CD4-positive, alpha-beta T cell treated with Interleukin-17A for 4 hours (primary cell): ENCODE measurements around the gene BTG2.

Experiments used
- DNase-seq: peaks from one replicate; pipeline ENCODE4 v3.0.0-alpha.2; 2020; ENCODE audit warnings: mixed read lengths

BTG2 gene

DNA sequence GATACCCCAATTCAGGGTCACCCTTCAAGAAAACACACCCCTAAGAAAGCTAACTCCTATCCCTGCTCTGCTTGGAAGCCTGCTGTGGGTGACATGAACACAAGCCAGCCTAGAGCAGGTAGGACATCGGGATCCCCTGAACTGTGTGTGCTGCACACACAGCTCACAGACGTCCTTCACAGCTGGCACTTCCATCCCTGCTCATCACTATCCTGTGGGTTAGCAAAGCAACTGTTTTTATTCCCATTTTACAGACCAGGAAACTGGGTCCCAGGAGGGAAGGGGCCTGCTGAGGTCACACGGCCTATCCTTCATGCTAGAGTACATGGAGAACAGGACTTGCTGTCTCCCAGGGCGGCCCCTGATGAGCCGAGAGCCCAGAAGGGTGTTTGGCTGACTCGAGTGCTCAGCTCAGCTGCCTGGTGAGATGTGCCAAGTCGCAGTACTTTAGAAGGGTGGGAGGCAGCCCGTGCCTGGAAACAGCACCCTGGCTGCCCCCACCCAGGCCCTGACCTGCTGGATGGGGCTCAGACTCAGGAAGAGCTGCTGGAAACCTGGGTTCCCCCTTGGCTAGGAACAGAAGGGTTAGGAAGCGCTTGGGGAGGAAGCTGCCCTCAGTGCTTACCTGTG lies 28.3 kb upstream of the BTG2 start:
- DNase-seq: peak; percentile 48

DNA sequence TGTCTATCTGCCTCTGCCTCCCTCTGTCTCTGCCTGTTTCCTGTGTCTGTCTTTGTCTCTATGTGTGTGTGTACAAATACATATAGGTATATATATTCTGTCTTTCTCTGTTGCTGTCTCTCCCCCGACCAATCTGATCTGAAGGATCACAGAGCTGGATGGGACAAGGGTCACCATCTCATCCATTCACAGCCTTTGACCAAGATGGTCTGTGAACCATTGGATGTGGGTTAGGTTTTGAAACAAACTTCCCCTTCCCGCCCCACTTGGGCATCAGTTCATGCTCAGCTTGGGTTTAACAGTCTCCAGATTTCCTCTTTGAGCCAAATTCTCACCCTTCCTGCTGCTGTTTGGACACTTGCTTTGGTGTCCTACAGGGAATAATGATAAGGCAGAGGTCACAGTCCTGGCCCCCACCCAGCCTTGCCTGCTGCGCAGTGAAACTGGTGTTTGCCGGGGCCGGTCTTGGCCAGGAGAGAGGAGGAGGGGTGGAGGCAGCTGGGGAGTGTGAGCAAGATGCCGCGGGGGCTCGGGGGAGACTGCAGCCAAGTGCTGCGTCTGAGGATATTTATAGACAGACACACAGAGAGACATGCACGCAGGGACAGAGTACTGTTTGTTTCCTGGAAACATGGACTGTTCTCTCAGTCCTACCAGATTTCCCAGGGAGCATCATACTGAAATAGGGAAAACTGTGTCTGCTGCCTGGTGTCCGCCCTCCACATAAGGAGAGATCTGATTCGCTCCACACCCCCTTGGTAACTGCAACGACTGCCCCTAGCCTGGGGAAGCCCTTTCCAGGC lies 27.0 kb upstream of the BTG2 start:
- peak; percentile 60 for DNase-seq

DNA sequence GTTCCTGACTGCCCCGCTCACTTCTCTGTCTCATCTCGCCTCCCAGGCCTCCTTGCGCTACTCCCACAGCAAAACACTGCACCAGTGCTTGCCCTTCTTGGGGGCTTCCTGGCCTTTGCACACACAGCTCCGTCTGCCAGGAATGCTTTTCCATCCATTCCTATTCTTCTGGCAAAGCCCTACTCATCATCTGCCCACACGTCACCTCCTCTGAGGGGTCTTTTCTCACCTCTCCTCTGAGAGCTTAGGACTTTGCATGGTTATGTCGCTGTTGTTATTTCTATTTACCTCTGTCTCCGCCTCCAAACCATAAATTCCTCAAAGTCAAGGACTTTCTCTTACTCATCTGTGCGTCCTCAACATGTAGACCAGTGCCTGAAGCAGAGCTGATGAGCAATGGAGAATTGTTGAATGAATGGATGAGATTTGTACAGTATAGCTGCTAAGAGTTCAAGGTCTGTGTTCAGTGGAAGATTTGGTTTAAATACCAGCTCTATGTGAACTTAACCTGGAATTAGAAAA lies 26.4 kb upstream of the BTG2 start:
- no peak for DNase-seq

DNA sequence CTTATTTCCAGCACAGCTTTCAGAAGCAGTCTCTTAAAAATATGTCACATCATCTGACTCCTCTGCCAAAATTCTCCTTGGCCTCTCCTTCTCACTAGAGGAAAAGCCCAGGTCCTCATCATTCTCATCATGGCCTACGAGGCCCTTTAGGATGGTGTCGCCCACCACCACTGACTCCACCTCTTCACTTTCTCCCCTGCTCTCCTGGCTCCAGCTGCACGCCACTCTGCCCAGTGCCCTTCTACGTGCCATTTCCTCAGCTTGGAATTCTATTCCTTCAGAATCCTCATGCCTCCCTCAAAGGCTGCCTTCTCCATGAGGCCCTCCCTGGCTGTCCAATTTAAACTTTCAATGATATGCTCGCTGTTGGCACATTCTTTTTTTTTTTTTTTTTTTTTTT lies 25.3 kb upstream of the BTG2 start:
- no peak for DNase-seq

DNA sequence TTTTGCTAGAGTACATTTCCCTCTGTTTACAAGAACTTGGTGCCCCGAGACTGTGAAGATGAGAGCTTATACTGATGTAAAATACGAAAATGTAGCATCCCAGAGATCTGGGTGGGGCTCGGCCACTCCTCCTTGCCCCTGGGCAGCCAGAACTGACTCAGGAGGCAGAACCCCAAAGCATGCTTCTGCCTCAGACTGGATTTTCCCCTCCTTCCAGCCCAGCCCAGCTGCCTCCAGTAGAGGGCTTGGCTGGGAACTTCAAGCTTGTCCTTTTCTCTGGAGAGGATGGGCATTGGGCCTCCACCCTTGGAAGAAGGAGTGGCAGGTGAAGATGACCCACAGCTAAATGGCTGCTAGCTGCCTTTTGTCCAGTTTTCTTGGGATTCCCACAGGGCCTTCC lies 24.3 kb upstream of the BTG2 start:
- no peak for DNase-seq

DNA sequence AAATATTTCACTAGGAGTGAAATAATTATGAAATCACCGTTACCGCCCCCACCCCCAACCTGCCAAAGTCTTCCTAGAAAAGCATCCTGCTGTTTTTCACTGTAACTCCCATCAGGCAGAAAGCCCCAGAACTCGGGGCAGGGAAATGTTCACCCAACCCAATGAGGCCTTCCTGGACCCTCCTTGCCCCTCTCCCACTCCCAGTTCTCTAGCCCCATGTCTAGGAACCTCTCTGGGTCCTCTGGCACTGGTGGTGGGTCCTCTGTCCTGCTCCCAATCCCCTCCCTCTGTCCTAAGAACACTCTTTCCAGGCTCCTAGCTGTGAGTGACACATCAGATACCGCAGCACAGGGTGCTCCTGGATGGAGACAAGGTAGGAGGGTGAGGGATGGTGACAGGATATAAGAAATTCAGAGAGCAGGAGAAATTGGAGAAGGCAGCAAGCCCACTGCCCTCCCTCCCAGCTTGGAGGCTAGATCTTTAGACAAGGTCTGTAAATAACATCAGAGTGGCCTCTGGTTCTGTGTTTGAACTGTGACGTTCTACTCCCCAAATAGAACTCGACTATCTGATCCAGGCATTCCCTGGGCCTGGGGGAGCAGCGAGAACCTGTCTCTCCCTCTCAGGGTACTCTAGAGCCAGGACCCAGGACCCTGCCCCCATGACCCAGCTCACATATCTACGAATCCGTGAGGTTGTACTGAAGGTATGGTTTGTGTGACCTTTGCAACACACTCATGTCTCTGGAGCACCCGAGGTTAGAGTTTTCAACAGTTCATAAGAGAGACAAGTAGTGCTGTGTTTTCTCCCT lies 23.3 kb upstream of the BTG2 start:
- no peak for DNase-seq

DNA sequence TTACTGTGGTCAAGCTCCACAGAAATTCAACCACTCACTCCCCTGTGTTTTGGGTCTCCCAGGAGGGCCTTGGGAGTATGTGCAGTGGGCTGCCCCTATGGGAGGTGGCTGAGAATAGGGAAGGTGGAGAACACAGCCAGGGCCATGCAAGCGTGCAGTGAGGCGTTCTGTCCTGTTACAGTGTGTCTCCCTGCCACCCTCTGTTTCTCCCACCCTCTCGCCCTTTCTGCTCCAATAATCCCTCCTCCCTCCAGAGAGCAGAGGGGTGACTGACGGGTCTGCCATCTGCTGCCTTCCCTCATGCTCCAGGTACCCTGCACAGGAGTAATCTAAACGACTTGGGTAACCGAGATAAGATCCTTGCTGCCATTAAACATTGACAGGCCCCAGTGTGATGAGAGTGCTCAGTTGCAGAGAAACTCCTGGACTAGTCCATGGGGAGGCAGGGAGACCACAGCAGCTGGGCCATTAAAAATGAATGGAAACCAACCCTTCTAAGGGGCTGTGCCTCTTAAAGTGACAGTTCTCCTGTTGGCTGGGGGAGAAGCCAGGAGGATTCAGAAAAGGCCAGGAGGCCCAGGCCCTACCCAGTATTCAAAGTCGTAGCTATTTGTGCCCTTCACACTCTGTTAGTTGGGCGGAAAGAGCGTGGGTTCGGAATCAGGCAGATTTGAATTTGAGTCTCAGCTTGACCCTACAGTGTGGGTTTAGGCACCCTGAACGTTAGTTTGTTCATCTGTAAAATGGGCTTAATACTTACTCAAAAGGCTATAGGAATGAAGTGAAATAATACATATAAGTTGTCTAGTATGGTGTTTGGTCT lies 22.4 kb upstream of the BTG2 start:
- no peak for DNase-seq

DNA sequence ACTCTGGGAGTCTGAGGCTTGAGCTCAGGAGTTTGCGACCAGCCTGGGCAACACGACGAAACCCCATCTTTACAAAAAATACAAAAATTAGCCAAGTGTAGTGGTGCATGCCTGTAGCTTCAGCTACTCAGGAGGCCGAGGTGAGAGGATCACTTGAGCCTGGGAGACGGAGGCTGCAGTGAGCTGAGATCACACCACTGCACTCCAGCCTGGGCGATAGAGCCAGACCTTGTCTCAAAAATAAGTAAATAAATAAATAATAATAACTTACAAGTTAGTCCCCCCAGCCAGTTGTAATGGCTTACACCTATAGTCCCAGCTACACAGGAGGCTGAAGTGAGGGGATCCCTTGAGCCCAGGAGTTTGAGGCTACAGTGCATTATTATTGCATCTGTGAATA lies 21.7 kb upstream of the BTG2 start:
- no peak for DNase-seq

DNA sequence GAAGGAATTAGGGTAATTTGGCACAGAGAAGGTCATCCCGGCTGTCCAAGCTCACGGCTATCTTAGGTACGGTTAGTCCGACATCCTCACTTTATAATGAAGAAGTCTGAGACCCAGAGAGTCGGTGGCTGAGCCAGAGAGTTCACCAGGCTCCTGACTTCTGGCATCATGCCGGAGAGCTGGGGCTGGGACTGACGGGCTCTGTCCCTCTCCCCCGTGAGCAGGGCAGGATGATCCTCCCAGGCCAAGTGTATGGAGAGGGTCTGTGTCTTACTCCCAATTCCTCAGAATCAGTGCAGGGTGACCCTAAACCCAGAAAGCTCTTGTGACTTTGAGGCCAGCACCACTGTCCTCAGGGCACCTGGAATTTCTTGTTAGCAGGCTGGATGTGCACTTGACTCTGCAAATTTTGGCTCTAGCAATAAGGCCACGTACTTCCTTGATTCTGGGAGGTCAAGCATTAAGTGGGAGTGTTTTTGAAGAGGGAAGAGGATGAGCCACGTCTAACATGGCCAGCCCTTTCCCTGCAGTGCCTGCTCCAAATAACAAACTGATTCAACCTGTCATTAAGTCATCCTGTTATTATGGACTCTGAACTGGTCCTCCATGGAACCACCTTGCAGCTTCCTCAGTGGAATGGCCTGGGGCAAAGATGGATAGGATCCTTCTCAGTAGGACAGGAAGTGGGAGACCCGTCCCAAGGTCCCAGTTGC lies 20.8 kb upstream of the BTG2 start:
- no peak for DNase-seq

DNA sequence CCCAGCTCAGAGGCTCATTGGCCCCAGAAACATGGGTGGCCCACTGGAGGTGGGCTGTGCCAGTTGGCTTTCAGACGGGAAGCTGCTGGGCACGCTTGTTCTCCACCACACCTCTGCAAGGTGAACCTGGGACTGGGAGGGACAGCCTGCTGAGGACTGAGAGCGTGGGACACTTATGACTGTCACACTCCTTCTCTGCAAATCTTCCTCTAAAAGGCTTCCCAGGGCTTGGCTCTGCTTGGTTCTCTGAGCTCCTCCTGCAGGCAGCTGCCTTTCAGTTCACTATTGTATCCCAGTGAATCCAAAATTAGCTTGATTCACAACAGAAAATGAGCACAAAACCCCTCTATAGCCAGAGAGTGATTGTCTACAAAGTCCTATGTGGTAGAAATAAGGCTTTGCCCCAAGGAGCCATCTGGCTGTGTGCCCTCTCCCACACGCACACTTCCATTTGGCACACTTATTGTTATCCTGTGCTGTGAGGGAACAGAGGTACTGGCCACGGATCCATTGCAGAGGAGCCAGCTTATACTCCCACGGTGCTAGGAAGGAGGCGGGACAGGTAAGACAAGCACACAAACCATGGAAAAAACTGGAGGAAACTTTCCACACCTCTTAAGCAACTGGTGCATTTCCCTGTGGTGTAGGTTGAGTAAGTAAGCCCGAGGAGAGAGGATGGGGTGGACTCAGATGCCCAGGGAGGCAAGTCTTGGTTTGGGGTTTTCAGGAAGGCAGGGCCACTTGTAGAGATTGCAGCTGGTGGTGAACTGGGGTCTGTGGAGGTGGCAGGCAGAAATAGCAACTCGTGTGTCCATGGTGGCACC lies 18.9 kb upstream of the BTG2 start:
- no peak for DNase-seq

DNA sequence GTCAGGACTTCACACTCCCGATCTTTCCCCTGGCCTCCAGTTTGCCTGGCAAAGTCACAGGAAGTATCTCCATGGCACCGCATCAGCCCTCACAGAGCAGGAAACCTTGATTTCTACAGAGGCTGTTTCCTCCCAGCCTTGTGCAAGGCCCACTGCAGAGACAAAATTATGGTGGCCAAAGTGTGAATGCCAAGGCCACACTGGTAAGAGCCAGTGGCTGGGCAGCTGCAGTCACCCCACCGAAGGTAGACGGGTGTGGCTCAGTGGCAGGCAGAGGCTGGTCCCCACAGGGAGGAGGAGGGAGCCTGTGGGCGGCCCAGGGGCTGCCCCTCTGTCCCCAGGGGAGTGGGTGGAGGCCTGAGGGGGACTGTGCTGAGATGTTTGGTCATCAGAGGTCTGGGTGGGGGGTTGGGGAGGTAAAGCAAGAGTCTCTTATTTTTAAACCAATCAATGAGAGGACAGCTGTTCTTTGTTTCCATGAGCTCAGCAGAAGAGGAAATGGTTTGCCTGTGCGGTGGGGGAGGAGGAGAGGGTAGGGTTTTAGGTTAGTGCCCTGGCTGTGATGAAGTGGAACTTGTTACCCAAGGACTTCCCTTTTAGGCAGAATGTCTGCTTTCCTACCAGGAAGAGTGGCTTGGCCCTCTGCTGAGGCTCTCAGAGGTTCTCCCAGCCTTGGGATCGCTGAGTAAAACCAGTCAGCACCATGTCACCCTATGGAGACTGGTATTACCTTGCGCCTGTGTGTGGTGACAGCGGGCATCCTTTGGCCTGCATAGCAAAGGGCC lies 18.0 kb upstream of the BTG2 start:
- DNase-seq: peak; percentile 76

DNA sequence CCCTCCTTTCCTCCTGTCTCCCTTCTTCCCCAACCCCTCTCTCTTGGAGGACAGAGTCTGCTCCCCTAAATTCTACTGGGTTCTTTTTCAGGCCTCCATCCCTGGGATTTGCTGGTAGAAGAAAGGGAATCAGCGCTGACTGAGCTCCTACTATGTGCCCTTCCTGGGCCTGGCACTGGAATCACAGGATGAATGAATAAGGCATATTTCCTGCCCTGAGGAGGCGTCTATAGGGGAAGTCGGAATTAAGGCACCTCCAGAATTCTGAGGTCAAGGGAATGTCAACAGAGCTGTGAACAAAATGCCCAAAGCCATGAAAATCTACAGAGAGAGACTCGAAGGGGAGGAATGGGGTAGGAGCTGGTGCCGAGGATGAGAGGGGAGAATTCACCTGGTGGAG lies 17.4 kb upstream of the BTG2 start:
- DNase-seq: no peak

DNA sequence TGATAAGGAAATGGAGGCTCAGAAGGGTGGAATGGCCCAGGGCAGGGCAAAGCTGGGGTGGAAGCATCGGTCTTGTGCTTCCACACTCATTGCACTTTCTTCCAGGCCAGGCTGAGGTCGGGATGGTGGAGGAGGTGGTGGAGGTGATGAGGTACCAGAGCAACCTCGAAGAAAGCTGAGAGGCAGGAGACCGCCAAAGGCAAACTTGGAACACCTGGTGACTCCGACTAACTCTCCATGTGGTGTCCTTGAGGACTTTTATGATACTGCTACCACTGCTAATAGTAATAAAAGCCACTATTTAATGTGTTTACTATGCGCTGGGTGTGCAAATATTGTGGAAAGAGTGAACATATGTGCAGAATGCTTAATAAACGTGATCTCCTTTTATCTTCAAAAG lies 16.9 kb upstream of the BTG2 start:
- DNase-seq: no peak

DNA sequence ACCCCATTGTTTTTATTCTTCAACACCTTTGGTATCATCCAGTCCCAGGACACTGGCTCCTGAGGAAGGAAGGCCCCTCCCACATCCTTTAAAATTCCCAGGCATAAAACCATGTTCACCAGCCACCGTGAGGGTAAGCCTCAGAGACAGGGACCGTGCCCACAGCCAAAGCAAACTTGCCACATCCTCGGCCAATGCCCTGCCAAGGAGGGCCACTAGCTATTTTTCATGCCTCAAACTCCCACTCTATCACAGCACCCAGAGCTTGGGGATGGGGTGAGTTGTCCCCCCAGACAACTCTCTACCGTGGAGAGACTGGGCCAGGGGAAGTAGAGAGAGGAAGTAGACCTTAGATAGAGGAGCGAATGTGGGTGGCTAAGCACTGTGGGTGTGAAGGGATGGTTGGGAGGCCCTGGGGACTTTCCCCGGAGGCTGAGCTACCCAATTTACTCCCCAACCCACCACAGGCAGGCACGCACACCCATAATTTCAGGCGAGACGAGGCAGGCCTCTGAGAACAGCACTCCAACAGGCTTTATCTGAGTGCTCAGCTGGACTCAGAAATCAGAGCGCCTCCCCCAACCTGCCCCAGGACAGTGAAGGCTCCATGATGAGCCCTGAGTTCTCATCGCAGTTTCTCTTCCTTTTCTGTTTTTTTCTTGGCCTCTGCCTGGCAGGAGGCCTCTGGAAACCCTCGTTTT lies 15.9 kb upstream of the BTG2 start:
- DNase-seq: peak; percentile 88

DNA sequence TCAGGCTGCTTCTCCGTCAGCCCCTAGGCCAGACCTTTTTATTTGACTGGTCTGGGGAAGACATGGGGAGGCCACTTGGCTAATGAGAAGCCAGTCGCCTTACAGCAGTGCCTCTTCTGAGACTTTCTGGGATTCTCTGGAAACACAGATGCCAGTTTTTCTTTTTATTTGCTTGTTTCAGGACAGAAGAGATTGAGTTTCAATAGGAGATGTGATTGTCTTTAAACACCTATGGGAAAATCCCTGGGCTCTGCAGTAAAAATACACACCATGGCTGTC lies 15.4 kb upstream of the BTG2 start:
- DNase-seq: no peak

DNA sequence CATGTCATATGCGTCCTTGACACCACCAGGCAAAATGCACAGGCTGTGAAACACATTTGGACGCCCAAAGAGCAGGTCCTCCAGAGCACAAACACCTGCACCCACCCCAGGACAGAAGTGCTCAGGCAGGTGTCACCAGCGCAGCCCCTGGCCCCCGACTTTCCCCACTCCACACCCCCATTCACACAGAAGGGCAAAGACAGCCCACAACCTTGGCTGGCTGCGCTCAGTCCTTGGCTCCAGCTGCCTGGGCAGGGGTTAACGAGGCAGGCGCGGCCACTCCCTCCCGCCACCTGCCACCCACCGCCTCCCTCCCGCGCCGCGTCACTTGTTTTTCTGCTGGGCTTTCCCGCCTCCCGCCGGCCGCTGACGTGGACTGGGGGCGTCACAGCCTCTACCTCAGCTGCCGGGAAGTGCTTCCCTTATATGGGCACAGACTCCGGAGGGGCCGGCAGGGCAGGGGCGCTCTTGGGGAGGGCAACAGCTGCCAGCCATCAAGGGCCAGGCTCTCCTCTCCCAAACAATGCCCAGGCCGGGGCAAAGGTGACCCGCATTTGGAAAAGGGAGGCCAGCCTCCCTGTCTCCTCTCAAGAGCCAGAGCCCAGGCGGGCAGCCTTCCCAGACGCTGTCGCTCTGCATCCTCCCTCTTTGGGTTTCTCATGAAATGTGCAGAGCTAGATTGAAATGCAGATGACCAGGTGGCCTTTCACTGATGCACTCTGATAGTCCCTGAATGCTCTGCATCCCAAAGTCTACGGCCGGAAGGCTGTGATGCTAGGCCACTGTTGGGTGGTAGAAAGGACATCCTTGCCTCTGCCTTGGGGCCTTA lies 14.8 kb upstream of the BTG2 start:
- peak; percentile 98 for DNase-seq

DNA sequence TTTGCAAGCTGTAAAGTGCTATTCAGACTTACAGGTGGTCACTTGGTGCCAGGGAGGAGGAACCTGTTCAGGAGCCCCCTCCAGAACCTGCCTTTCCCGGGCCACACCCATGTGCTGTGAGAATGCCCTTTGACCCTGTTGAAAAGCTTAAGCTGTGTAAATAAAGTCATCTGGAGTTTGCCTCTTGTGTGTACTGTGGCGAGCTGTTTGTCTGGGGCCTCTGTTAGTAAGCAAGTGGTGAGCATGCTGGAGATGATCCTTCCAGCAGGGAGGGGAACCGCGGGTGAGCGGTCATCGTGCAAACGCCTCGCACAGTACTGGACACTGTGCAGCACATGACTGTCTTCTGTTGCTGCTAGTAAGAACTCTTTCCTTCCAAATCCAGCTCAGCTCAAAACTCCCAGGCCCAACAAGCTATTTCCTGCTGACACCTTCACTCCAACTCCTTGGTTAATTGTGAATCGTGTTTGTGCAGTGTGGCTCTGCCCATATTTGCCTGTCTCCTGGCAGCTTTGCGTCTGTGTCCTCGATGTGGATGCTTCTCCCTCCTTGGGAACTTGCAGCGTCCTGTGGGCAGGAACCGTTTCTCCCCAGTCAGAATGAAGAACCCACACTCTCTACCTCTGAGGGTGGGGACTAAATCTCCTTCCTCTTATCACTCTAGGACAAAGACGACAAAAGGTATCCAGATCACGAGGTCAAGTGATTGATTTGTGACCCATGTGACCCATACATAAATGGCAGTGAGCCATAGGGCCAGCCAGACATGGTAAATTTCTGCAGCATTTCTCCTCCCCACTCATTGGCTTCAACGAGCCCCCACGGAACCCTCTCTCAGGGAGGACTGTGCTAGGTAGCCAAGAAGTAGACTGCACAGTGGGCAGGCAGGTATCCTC lies 13.9 kb upstream of the BTG2 start:
- no peak for DNase-seq

DNA sequence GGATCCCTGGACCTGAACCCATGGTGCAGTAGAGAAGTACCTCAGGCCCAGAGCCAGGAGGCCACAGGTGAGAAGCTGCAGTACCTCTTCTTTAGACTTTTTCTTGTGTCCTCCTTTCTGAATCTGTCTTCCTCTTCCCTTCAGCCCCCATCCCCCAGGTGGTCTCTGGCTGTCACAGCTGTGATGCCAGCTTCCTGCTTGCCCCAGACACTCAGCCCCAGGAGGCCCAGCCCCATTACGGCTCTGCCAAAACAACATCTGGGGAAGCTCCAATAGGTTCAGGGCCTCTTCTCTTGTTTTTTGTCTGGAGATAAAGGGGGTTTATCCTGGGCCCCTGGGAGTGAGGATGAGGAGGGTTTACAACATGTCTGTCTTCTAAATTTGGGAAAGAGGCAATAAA lies 9.5 kb upstream of the BTG2 start:
- no peak for DNase-seq
